Measurements from ENCODE around the gene PPFIA3. TPM values are rescaled to one million over a fixed set of nuclear protein-coding genes. Genes with fewer than 3 reads are reported as not detected.

Gene PPFIA3
- total and polyA plus RNA-seq, 2 of the 4 experiments (the other 2 are of a cell fraction), result 0.90 to 2.4 TPM

DNA sequence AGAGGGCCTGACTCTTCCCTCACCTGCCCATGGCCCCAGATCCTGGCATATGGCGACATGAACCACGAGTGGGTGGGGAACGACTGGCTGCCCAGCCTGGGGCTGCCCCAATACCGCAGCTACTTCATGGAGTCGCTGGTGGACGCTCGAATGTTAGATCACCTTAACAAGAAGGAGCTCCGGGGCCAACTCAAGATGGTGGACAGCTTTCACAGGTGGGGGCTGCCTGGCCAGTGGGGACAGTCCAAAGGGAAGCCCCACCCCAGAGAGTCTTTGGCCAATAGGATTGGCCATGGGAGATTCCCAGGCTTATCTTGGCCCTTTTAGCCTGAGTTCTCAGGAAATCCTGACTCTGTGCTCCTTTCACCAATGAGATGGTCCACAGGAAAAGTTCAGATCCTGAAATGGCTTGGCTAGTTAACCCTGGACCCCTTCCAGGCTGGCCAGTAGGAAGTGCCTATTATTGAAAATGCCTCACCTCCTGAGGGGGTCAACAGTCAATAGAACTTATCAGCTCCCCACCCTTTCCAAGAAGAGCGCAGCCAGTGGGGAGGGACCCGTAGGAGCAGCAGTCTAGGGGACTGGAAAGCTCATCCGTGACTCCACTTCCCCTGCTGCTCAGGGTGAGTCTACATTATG is 28.8 kb downstream of the PPFIA3 start:
- 100% methylated on average over 2 of the region's 11 CpGs; no CpG with 5 or more reads in 1 of the 2 experiments for WGBS, 2 experiments (ENCODE audit: extremely low coverage in 2 of 2, insufficient read length in 1 of 2)
- CTCF ChIA-PET, result interaction anchor here (2.0 kb wide), 1 partner anchor 50 kb away, joined by 6 read pairs; no protein-coding TSS in a partner anchor
- Histone ChIP-seq H3K27me3 (ENCODE audit: control insufficient read depth, insufficient read depth, low read length) (no peaks in the 10 kb centered on the region), H3K9me3 (ENCODE audit: control insufficient read depth, insufficient read depth, low read length) (no peaks in the 10 kb centered on the region), H2BK15ac (ENCODE audit: low read depth, low read length) (no peak overlapping the region), H4K8ac (ENCODE audit: low read depth in 2 of 2, low read length in 2 of 2) (no peak overlapping the region), H3K9me1 (ENCODE audit: insufficient read depth, low read length) (no peaks in the 10 kb centered on the region), H3K14ac (replicated peaks; ENCODE audit: low read depth, low read length) (no peak overlapping the region), H3K4ac (ENCODE audit: low read depth, low read length) (no peak overlapping the region), H3K79me1 (ENCODE audit: low read depth in 1 of 2, low read length in 2 of 2) (0 out of 4 replicates have a peak, but pooled peaks cover 0 to 7% of the 10 kb centered on the region in 2 experiments), H2BK120ac (ENCODE audit: low read depth, low read length) (no peak overlapping the region), H2AK9ac (replicated peaks; ENCODE audit: low read depth, low read length, poor library complexity) (peak overlapping the region; percentile 37), H3K4me1 (ENCODE audit: control insufficient read depth, insufficient read depth, low read length) (peaks cover 12% of the 10 kb centered on the region), H3K27ac (ENCODE audit: insufficient read depth, low read length) (no peak overlapping the region), H4K91ac (ENCODE audit: insufficient read depth, low read depth, low read length) (no peak overlapping the region), H3K4me3 (ENCODE audit: insufficient read depth, low read depth, low read length) (no peak overlapping the region), H3K4me2 (ENCODE audit: low read depth, low read length) (no peak overlapping the region), H2AK5ac (ENCODE audit: low read depth, low read length) (no peak overlapping the region), H2BK20ac (ENCODE audit: low read depth, low read length) (no peak overlapping the region), H2BK5ac (ENCODE audit: low read depth, low read length, poor library complexity, severe bottlenecking) (no peak overlapping the region), H4K20me1 (ENCODE audit: insufficient read depth, low read length) (no peaks in the 10 kb centered on the region), H4K5ac (ENCODE audit: low read depth, low read length) (no peak overlapping the region), H3K18ac (ENCODE audit: low read depth, low read length) (no peak overlapping the region), H3K23ac (ENCODE audit: low read depth, low read length) (no peak overlapping the region; the same call in 1 of the 2 replicates), H3K9ac (ENCODE audit: low read depth, low read length) (no peak overlapping the region), H2AFZ (replicated peaks; ENCODE audit: low read length, poor library complexity) (no peak overlapping the region), H3K56ac (ENCODE audit: extremely low read depth, insufficient read depth, low read length) (no peak overlapping the region), H3K36me3 (ENCODE audit: control insufficient read depth, insufficient read depth, low read length) (no peaks in the 10 kb centered on the region)
- dilution Hi-C loops (cut with HindIII; ENCODE audit: low sequenced_read_pairs, unreplicated experiment), result no loop called here
- in situ Hi-C loops (cut with MboI; ENCODE audit: low sequenced_read_pairs), result no loop called here
- ATAC-seq (ENCODE audit: low read depth) (no peak), DNase-seq (no peak)
- BruUV-seq (replicated peaks), result no TSS peak
- intact Hi-C loops (cut with micrococcal nuclease), result no loop called here
- TF ChIP-seq, protein P1, sequence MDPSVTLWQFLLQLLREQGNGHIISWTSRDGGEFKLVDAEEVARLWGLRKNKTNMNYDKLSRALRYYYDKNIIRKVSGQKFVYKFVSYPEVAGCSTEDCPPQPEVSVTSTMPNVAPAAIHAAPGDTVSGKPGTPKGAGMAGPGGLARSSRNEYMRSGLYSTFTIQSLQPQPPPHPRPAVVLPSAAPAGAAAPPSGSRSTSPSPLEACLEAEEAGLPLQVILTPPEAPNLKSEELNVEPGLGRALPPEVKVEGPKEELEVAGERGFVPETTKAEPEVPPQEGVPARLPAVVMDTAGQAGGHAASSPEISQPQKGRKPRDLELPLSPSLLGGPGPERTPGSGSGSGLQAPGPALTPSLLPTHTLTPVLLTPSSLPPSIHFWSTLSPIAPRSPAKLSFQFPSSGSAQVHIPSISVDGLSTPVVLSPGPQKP (IDR thresholded peaks at IDR 0.05; ENCODE audit: borderline replicate concordance, low read depth, low read length), result no peak
- no peak for TF ChIP-seq RCOR1 (IDR thresholded peaks at IDR 0.05; ENCODE audit: insufficient replicate concordance, low read length)
- no peak for TF ChIP-seq MAZ (IDR thresholded peaks at IDR 0.05; ENCODE audit: borderline replicate concordance, low read depth, low read length)
- TF ChIP-seq CEBPB (IDR thresholded peaks at IDR 0.05; ENCODE audit: low read depth, low read length), result no peak
- TF ChIP-seq MAFK (IDR thresholded peaks at IDR 0.05; ENCODE audit: low read depth, low read length), result no peak
- TF ChIP-seq MXI1 (IDR thresholded peaks at IDR 0.05; ENCODE audit: borderline replicate concordance, low read depth, low read length), result no peak
- TF ChIP-seq FOS (IDR thresholded peaks at IDR 0.05; ENCODE audit: low read depth, low read length), result no peak
- TF ChIP-seq RAD21 (IDR thresholded peaks at IDR 0.05; ENCODE audit: low read length), result no peak
- TF ChIP-seq BHLHE40 (IDR thresholded peaks at IDR 0.05; ENCODE audit: low read depth, low read length), result no peak
- TF ChIP-seq, protein P2, sequence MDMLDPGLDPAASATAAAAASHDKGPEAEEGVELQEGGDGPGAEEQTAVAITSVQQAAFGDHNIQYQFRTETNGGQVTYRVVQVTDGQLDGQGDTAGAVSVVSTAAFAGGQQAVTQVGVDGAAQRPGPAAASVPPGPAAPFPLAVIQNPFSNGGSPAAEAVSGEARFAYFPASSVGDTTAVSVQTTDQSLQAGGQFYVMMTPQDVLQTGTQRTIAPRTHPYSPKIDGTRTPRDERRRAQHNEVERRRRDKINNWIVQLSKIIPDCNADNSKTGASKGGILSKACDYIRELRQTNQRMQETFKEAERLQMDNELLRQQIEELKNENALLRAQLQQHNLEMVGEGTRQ (IDR thresholded peaks at IDR 0.05; ENCODE audit: low read depth, low read length), result no peak
- POLR2A ChIA-PET (ENCODE audit: unreplicated experiment), result no interaction called here
